Measurements from ENCODE around the gene FBXW5.

DNA sequence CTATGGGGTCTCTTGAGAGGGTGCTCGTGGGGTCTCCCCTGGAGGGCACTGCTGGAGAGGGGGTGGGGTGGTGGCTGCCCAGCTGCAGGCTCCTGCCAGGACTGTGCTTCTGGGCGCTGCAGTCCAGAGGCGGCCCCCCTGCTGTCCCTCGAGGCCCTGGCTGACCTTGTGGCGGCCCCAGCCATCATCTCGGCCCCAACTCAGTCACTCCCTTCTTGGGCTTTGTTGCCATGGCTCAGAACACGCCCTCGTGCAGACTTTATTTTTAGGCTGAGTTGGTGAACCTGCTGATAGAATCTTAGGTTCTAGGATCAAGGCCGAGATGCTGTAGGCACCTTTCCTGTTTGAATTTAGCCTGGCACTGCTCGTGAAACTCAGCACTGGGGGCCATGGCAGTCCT, 22.8 kb downstream of the FBXW5 start:
- TF ChIP-seq CTCF (IDR thresholded peaks at IDR 0.05) (no peak), POLR2A (IDR thresholded peaks at IDR 0.05) (no peak)

All from uterus (tissue), 2 donors.